Islet of Langerhans (tissue), 1 donor: ENCODE data around the gene CELA3B.
"Not testable (repeated sequence)": the region's sequence is repeated elsewhere in the genome, so short reads cannot be mapped to it uniquely, and the experiment has no call there.

Source experiments
- FAIRE-seq: peaks from one replicate; lab custom pipeline; 2011; peaks lifted over from hg19 to GRCh38; lab: Jason Lieb, UNC

The CELA3B gene, protein sequence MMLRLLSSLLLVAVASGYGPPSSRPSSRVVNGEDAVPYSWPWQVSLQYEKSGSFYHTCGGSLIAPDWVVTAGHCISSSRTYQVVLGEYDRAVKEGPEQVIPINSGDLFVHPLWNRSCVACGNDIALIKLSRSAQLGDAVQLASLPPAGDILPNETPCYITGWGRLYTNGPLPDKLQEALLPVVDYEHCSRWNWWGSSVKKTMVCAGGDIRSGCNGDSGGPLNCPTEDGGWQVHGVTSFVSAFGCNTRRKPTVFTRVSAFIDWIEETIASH

DNA sequence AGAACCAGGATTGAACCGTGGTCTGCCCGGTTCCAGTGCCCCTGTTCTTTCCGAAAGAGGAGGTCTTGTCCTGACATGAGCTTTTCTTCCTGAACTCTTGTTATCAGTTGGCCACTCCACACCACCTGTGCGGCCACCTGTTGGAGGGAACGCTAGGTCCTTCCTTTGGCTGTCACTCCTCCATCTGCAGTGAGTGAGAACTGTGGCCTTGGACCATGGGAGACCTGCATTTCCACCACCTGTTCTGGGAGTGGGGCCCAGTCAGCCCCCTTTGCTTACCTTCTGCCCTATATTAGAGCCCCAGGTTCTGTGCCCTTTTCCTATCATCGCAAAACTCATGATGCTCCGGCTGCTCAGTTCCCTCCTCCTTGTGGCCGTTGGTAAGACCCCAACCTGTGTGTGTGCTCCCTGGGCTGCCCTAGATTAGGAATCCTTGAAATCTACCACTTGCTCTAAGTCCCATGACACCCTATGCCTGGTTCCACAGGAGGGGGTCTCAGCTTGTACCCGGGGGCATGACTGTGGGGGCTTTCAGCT is at the start of gene CELA3B:
Gene CELA3B, plus strand, starts transcription at position 320 of the 537 bp plus-strand sequence. Its CDS starts 18 bp downstream, at position 338.
- not testable (repeated sequence) for FAIRE-seq

DNA sequence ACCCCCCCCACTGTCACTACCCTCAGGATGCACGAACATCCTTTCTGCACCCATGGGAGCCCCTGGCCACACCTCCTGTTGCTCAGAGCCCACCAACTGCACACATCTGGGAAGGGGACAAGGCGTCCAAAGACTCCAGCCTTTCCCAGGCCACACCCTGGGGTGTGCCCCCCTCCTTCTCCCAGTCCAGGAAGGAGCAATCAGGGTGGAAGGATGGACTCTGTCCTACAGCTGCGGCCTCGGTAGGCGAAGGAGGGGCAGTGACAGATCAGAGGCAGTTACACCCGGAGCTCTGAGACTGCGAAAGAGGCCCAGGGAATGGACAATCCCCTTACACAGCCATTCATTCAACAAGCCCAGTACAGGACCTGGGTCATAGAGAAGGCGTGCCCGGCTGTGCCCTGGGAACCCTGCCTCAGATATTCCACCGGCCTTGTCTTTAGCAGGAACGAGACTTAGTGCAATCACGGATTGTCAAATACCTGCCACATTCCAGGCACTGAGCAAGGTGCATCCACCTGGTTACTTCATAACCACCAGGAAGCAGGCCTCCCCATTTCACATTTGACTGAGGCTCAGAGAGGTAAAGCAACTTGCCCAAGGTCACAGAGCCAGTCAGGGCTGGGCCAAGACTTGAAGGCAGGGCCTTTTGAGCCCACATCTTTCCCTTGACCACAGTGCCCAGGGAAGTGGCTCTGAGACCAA is 49.1 kb upstream of the CELA3B start:
- FAIRE-seq: no peak

- FAIRE-seq: no peak
These were observed 46.7 kb upstream of the CELA3B start for GRCh38 chr1:21930080-21930571.

DNA sequence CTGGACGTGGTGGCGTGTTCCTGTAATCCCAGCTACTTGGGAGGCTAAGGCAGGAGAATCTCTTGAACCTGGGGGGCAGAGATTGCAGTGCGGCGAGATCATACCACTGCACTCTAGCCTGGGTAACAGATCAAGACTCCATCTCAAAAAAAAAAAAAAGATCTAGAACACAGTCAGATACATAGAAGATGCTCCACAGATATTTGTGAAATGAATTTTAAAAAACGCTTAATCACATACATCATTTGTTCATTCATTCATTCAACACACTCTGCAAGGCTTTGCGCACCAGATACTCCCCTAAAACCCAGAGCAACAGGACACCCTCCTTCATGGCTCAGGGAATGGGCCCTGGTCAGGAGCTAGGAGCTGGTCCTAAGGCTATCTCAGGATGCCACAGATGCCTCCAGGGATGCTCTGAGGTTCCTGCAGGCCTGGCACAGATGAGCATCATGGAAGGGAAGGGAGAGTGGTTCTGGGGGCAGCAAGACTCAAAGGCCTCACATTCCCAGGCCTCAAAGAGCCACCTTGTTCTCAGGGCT is 46.1 kb upstream of the CELA3B start:
- no peak for FAIRE-seq

DNA sequence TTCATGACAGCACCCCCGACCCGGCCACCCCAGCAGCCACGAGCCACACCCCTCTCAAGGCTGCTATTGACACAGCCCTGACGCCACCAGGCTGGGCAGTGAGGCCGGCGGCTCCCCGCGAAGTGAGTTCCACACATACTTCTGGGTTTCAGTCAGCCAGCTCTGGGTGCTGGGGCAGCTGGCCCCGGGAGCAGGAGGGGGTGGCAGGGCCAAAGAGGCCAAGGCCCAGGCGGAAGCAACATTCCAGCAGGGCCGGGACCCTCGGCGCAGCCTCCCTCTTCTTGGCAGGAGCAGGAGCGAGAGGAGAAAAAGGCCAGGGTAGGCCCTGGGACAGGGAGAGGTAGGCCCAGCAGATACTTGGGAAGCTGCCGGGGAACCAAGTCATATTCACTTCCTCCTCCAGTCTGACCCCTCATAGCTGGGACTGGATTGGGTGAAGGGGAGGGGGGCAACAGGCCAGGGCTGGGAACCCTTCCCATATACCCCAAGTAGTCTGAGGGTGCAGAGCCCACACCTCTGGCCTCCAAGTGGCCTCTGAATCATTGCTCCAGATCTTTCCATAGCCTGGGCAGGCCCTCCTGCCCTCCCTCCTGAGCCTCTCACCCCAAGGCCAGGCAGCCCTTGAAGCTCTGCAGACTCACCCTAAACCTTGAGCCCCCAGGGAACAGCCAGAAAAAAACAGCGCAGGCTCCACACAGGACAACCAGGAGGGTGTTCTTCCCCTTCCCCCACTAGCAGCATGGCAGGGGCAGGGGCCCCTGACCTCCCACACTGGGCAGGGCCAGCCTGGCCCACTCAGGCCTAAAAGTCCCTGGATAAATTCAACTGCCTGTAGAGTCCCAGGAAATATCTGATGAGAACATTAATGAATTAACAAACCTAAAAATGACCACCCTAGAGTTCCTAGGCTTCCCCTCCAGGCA is 45.4 kb upstream of the CELA3B start:
- no peak for FAIRE-seq

- FAIRE-seq: no peak
These were observed 44.7 kb upstream of the CELA3B start for GRCh38 chr1:21932127-21932526.

- FAIRE-seq: no peak
These were observed 43.2 kb upstream of the CELA3B start for GRCh38 chr1:21933397-21934248.

GRCh38 chr1:21935393-21935804 is 41.4 kb upstream of the CELA3B start:
- no peak for FAIRE-seq

DNA sequence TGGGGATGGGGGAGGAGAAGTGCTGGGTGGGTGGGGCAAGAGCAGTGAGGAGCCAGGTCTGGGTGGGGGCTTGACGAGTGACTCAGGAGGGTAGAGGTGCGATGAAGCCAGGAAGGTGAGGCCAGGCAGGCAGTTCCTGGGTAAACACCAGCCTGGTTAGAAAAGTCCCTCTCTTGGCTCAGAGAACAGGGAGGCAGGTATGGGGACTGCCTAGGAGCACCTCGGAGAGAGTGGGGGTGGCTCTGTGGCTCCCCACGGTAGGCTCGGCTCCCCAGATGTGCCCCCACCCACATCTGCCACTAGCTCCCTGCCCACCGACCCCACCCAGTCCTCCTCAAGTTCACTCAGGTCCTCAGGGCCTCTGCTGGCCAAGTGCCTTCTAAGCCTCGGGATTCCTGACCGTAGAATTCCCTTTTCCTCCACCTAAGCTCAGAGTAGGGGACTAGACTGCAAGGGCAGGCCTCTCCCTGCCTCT is 40.9 kb upstream of the CELA3B start:
- no peak for FAIRE-seq

DNA sequence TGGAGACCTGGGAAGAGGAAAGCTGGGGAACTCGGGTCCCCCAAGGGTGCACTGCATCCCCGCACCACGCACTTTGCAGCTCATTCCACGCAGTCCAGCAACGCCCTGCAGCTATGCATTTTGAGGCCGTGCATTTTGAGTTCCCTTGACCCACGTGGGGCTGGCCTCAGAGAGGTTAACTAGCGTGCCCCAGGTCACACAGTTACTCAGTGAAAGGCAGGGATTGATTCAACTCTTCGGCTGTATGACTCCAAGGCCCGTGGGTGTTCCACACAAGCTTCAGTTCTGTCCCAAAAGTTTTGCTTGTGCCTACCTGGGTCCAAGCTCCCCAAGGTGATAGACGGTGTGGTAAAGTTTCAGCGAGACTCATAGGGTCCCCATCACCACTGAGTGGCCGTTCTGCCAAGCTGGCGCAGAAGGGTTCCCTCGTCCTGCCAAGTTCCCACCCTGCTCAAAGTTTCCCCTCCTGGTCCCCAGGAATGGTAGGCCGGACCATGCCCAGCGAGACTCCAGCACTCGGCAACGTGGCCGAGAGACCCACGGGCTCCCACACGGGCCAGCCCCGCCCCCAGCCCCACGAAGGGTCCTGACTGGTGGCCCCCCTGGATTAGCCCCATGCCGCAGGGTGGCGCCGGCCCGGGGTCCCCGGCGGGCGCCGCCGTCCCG is 40.3 kb upstream of the CELA3B start:
- no peak for FAIRE-seq

DNA sequence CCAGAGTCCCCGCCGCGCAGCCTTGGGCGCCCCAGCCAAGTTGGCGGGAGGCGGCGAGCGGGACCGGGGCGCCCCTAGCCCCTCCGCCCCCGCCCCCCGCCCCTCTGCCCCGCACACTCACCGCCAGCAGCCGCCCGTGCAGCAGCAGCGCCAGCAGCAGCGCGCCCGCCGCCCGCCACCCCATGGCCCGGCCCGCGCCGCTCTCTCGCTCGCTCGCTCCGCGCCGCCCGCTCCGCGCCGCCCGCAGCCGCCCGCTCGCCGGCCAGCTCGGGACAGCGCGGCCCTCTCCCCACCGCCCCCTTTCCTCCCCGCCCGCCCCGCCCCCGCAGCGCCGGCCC is 39.8 kb upstream of the CELA3B start, which contains the start of gene HSPG2:
Gene HSPG2, minus strand, starts transcription at position 277 of the 338 bp plus-strand sequence. Its CDS starts 93 bp downstream, at position 184.
- FAIRE-seq: no peak

DNA sequence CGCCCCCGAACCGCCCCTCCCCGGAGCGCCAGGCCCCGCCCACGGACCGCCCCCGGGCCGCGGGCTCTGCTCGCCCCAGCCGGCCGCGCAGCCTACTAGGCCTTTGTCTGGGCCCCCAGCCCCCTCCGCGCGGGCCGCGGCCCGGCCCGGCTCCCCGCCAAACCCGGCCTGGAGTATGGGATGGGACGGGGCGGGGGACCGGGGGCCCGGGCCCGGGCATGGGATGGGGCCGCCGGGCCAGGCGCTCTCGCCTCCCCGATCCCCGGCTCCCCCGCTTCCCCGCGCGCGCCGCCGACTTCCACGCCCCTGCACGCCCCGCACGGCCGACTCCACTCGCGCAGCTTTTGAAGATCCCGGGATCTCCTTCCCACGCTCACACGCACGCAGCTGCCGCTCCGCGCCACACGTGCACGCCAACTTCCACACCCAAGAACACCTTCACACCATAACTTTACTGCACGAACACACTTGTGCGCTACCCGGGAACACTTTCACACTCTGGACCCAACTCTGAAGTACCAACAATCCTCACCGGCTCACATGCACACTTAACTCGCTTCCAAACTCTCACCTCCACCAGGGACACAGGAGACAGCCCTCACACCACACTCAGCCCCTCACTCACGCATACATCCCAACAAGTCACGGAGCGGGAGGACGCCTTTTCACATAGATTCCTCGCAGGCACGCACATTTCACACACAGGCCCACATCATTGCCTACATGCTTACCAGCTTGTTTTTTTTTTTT is 39.3 kb upstream of the CELA3B start:
- no peak for FAIRE-seq

- FAIRE-seq: no peak
These were observed 37.9 kb upstream of the CELA3B start for GRCh38 chr1:21938732-21939538.

- FAIRE-seq: no peak
These were observed 37.0 kb upstream of the CELA3B start for GRCh38 chr1:21939650-21940374.

DNA sequence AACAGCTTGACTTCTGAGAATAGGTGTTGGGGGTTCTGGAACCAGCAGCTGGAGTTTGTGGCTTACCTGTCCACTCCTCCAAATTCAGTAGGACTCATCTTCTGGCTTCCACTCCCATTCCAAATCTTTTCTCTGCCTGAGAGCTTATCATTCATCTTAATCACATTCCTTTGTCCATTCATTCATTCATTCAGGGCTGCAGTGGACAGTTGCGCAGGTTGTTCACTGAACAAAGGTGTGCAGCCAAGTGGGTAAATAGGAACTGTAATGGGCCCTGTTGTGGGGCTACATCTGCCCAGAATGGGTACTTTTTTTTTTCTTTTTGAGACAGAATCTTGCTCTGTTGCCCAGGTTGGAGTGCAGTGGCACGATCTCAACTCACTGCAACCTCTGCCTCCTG is 36.3 kb upstream of the CELA3B start:
- FAIRE-seq: no peak

GRCh38 chr1:21941370-21941769 is 35.5 kb upstream of the CELA3B start:
- FAIRE-seq: no peak

- FAIRE-seq: no peak
These were observed 34.4 kb upstream of the CELA3B start for GRCh38 chr1:21942464-21942863.
